Skeletal muscle cell (primary cell): ENCODE results near the gene OR10P1.

Experiments
- DNase-seq: peaks from one replicate; pipeline ENCODE4 v3.0.0-alpha.2; 2010; ENCODE audit warnings: low read depth
- H3K4me3 ChIP-seq: 2 replicates; pipeline ENCODE4 v1.5.1; 2011; ENCODE audit warnings: low read depth, mild to moderate bottlenecking, control low read depth, low read length, moderate library complexity

Gene OR10P1

GRCh38 chr12:55681142-55682077 lies 44.7 kb downstream of the OR10P1 start:
- H3K4me3 ChIP-seq: peak overlapping the region; percentile 9

DNA sequence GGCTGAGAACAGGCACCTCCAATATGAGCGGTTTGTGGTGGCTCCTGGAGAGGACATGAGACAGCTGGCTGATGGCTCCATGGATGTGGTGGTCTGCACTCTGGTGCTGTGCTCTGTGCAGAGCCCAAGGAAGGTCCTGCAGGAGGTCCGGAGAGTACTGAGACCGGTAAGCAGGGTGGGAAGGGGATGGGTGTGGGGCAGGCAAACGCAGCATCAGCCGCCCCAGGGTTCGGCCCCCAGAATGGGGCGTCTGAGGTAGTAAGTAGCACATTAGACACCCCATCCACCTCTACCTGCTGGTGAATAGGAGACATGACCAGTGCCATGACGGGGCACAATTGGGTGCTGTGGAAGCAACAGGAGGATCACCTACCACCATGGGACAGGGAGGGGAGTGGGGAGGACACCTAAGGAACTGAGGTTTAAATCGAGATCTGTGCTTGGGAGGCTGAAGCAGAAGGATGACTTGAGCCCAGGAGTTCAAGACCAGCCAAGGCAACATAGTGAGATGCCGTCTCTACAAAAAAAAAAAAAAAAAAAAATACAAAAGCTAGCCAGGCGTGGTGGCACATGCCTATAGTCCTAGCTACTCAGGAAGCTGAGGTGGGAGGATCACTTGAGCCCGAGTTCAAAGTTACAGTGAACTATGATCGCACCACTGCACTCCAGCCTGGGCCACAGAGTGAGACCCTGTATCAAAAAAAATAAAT lies 45.5 kb downstream of the OR10P1 start:
- H3K4me3 ChIP-seq: peak overlapping the region; percentile 9
- DNase-seq: no peak

More at GRCh38 chr12:55681142-55682077, 44.7 kb downstream of the OR10P1 start:
- DNase-seq: peak; percentile 62

DNA sequence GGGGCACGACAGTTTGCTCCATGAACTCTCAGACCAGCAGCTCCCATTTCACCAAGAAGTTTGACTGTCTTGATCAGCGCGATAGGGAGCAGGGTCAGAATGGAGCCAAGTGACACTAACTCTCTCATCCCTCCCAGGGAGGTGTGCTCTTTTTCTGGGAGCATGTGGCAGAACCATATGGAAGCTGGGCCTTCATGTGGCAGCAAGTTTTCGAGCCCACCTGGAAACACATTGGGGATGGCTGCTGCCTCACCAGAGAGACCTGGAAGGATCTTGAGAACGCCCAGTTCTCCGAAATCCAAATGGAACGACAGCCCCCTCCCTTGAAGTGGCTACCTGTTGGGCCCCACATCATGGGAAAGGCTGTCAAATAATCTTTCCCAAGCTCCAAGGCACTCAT lies 47.0 kb downstream of the OR10P1 start:
- H3K4me3 ChIP-seq: no peak overlapping the region
- no peak for DNase-seq

- DNase-seq: no peak
- no peak overlapping the region for H3K4me3 ChIP-seq
Observed at GRCh38 chr12:55684761-55685370, 48.2 kb downstream of the OR10P1 start.

- no peak for DNase-seq
- H3K4me3 ChIP-seq: no peak overlapping the region
Observed at GRCh38 chr12:55685671-55686070, 49.0 kb downstream of the OR10P1 start.

DNA sequence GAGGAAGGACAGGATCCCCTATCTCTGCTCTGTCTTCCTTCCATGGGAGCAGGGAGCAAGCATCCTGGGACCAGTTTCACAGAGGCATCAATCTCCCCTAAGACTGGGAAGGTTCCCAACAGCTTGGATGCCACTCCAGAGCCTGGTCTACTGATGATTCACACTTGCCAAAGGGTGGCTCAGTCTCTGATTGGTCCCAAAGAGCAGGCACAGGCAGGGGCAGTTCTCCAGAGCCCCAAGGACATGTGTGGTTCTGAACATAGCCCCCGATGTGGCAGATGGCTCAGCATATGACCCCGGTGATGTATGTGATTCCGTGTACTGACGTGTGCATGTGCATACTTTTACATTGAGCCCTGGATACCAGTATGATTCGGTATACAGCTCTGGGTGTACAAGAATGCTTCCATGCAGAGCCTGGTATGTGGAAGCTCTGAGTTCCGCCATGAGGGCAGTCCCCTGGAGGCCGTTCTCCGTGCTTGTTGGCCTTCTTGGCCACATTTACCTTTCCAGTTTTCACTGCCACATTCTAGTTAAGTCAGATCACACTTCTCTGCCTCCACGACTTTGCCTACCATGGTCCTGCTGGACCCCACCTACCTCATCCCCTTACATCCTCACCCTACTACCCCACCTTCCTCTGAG lies 49.8 kb downstream of the OR10P1 start:
- no peak for DNase-seq
- no peak overlapping the region for H3K4me3 ChIP-seq
